HepG2 (cell line): ENCODE measurements around the gene ZNF556. TPM values are rescaled to one million over a fixed set of nuclear protein-coding genes. Genes with fewer than 3 reads are reported as not detected.

Source experiments
- XBP1 ChIP-seq: sonication (generic); formaldehyde crosslinking; IDR thresholded peaks from 2 replicates; pipeline ENCODE4 v1.5.0; 2020; ENCODE audit warnings: missing genetic modification reagents
- ZNF136 ChIP-seq: sonication (generic); formaldehyde crosslinking; IDR thresholded peaks from 2 replicates; pipeline ENCODE4 v1.8.1; 2022; ENCODE audit warnings: low read depth, mild to moderate bottlenecking, moderate library complexity, missing genetic modification reagents
- ZNF547 ChIP-seq: sonication (generic); formaldehyde crosslinking; IDR thresholded peaks from 2 replicates; pipeline ENCODE4 v1.5.1; 2020; ENCODE audit warnings: mild to moderate bottlenecking, missing genetic modification reagents
- polyA plus RNA-seq, 8 experiments: library from polyadenylated mRNA; depleted of rRNA in 3 of 8; stranded (reverse) in 7 of 8; unstranded in 1 of 8; fragments of >200 nt; fragmentation: Illumina TruSeq in 4 of 8; extraction: Trizol in 4 of 8; gene quantifications; 2 replicates each; pipeline versions ENCODE4 v1.2.1 to v1.2.3, GENCODE V29; 2011 to 2016; ENCODE audit warnings: low read depth in 4 of 8, missing spikeins in 1 of 8, mixed read lengths in 1 of 8; ENCODE audit not compliant: insufficient read depth in 1 of 8
- total RNA-seq, 5 experiments: library from RNA; depleted of rRNA; stranded (reverse); fragments of >200 nt; fragmentation: Illumina TruSeq; extraction: Trizol; gene quantifications; 2 replicates each; pipeline ENCODE4 v1.2.3, GENCODE V29; 2016; ENCODE audit warnings: low read depth in 1 of 5
- TF ChIP-seq, protein P1 (sequence below): sonication (generic); formaldehyde crosslinking; IDR thresholded peaks from 2 replicates; pipeline ENCODE4 v1.5.1; 2020; ENCODE audit warnings: mild to moderate bottlenecking, missing genetic modification reagents, borderline replicate concordance
- TF ChIP-seq, protein P2 (sequence below), 2 experiments: IDR thresholded peaks; 2 replicates each; pipeline ENCODE4 v1.6.1; 2011 to 2012; ENCODE audit warnings: low read length in 2 of 2, borderline replicate concordance in 1 of 2, low read depth in 1 of 2, mild to moderate bottlenecking in 1 of 2, moderate library complexity in 1 of 2
- TF ChIP-seq, protein P3 (sequence below): fragments of 450-650 bp; IDR thresholded peaks from 2 replicates; pipeline ENCODE4 v1.6.1; 2017
- TF ChIP-seq, protein P4 (sequence below): sonication (generic); formaldehyde crosslinking; IDR thresholded peaks from 2 replicates; pipeline ENCODE4 v1.5.1; 2020; ENCODE audit warnings: missing genetic modification reagents, mild to moderate bottlenecking, borderline replicate concordance
- TF ChIP-seq, protein P5 (sequence below): sonication (generic); formaldehyde crosslinking; IDR thresholded peaks from one replicate; pipeline ENCODE4 v1.5.1; 2020; ENCODE audit warnings: mild to moderate bottlenecking, missing genetic modification reagents; ENCODE audit errors: not compliant biosample characterization

Gene ZNF556
- total and polyA plus RNA-seq, 2 of the 13 experiments (the other 11 are each of a cell fraction or from before 2014, with no cell fraction given): 4.2 to 28.6 TPM

DNA sequence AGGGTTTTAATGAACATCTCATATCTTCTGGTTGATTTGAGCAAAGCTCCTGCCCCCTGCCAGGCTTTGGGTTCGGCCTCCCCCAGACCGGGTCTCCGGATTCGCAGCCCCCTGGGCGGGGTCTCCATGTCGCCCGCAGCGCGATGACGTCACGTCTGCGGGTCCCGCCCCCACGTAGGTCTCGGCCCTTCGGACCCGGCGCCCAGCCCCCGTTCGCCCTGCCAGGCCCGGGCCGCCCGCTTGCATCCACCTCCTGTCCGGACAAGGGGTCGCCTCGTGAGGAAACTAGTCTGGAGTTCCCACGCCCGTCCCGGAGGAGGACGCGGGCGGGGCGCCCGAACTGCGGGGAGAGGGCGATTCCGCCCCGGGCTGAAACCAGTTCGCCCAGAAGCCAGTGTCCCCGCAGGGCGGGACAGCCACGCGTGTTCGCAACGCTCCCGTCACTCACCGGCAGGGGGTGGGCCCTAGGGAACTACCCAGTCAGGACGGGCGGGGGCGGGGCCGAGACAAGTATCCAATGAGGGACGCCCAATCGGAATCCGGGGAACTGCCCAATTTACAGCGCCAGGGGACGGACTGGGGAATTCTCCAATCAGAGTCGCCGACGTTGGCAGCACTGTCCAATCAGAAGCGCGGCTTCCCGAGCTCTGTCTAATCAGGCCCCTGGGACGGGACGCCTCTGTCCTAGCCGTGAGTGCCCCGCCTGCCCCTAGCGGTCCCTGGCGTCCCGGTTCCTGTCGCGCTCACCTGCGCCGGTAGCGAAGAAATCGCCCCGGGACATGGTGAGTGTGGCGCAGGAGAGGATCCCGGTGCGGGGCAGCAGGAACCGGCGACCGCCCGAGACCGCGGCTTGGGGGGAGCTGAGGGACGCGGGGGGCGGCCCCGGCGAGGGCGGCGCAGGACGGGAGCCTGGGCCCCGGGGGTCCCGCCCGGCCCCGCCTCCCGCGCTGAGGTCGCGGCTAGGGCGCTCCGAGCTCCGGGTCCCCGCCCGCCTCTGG, 26.0 kb upstream of the ZNF556 start, which contains the start of gene ZNF555 (continued):
- TF ChIP-seq, protein P1, sequence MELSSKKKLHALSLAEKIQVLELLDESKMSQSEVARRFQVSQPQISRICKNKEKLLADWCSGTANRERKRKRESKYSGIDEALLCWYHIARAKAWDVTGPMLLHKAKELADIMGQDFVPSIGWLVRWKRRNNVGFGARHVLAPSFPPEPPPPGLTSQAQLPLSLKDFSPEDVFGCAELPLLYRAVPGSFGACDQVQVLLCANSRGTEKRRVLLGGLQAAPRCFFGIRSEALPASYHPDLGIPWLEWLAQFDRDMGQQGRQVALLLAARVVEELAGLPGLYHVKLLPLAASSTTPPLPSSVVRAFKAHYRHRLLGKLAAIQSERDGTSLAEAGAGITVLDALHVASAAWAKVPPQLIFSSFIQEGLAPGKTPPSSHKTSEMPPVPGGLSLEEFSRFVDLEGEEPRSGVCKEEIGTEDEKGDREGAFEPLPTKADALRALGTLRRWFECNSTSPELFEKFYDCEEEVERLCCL (CRISPR knock-in tag): 0 out of 2 replicates have a peak, but pooled peaks have one; percentile 53
- TF ChIP-seq, protein P2, sequence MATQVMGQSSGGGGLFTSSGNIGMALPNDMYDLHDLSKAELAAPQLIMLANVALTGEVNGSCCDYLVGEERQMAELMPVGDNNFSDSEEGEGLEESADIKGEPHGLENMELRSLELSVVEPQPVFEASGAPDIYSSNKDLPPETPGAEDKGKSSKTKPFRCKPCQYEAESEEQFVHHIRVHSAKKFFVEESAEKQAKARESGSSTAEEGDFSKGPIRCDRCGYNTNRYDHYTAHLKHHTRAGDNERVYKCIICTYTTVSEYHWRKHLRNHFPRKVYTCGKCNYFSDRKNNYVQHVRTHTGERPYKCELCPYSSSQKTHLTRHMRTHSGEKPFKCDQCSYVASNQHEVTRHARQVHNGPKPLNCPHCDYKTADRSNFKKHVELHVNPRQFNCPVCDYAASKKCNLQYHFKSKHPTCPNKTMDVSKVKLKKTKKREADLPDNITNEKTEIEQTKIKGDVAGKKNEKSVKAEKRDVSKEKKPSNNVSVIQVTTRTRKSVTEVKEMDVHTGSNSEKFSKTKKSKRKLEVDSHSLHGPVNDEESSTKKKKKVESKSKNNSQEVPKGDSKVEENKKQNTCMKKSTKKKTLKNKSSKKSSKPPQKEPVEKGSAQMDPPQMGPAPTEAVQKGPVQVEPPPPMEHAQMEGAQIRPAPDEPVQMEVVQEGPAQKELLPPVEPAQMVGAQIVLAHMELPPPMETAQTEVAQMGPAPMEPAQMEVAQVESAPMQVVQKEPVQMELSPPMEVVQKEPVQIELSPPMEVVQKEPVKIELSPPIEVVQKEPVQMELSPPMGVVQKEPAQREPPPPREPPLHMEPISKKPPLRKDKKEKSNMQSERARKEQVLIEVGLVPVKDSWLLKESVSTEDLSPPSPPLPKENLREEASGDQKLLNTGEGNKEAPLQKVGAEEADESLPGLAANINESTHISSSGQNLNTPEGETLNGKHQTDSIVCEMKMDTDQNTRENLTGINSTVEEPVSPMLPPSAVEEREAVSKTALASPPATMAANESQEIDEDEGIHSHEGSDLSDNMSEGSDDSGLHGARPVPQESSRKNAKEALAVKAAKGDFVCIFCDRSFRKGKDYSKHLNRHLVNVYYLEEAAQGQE (IDR thresholded peaks at IDR 0.05; ENCODE audit: borderline replicate concordance in 1 of 2, low read depth in 1 of 2, low read length in 2 of 2): 0 out of 4 replicates have a peak, but pooled peaks of 1 of the 2 experiments have one; percentile 13
- TF ChIP-seq, protein P3, sequence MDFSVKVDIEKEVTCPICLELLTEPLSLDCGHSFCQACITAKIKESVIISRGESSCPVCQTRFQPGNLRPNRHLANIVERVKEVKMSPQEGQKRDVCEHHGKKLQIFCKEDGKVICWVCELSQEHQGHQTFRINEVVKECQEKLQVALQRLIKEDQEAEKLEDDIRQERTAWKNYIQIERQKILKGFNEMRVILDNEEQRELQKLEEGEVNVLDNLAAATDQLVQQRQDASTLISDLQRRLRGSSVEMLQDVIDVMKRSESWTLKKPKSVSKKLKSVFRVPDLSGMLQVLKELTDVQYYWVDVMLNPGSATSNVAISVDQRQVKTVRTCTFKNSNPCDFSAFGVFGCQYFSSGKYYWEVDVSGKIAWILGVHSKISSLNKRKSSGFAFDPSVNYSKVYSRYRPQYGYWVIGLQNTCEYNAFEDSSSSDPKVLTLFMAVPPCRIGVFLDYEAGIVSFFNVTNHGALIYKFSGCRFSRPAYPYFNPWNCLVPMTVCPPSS: no peak
- TF ChIP-seq ZNF136 (CRISPR knock-in tag) (0 out of 2 replicates have a peak, but pooled peaks have one; percentile 57), XBP1 (CRISPR knock-in tag) (0 out of 2 replicates have a peak, but pooled peaks have one; percentile 55), ZNF547 (CRISPR knock-in tag) (peak; percentile 59)
- TF ChIP-seq, protein P4, sequence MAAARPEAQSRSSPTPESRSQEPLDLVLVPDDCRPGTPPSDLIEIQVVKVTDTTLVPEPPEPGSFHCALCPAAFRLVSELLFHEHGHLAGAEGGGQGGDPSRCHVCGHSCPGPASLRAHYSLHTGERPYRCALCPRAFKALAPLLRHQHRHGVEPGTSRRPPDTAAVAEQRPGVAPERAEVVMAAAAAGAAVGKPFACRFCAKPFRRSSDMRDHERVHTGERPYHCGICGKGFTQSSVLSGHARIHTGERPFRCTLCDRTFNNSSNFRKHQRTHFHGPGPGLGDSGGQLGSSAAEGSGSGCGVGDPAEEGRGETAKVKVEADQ (CRISPR knock-in tag): 0 out of 2 replicates have a peak, but pooled peaks have one; percentile 61
- TF ChIP-seq, protein P5, sequence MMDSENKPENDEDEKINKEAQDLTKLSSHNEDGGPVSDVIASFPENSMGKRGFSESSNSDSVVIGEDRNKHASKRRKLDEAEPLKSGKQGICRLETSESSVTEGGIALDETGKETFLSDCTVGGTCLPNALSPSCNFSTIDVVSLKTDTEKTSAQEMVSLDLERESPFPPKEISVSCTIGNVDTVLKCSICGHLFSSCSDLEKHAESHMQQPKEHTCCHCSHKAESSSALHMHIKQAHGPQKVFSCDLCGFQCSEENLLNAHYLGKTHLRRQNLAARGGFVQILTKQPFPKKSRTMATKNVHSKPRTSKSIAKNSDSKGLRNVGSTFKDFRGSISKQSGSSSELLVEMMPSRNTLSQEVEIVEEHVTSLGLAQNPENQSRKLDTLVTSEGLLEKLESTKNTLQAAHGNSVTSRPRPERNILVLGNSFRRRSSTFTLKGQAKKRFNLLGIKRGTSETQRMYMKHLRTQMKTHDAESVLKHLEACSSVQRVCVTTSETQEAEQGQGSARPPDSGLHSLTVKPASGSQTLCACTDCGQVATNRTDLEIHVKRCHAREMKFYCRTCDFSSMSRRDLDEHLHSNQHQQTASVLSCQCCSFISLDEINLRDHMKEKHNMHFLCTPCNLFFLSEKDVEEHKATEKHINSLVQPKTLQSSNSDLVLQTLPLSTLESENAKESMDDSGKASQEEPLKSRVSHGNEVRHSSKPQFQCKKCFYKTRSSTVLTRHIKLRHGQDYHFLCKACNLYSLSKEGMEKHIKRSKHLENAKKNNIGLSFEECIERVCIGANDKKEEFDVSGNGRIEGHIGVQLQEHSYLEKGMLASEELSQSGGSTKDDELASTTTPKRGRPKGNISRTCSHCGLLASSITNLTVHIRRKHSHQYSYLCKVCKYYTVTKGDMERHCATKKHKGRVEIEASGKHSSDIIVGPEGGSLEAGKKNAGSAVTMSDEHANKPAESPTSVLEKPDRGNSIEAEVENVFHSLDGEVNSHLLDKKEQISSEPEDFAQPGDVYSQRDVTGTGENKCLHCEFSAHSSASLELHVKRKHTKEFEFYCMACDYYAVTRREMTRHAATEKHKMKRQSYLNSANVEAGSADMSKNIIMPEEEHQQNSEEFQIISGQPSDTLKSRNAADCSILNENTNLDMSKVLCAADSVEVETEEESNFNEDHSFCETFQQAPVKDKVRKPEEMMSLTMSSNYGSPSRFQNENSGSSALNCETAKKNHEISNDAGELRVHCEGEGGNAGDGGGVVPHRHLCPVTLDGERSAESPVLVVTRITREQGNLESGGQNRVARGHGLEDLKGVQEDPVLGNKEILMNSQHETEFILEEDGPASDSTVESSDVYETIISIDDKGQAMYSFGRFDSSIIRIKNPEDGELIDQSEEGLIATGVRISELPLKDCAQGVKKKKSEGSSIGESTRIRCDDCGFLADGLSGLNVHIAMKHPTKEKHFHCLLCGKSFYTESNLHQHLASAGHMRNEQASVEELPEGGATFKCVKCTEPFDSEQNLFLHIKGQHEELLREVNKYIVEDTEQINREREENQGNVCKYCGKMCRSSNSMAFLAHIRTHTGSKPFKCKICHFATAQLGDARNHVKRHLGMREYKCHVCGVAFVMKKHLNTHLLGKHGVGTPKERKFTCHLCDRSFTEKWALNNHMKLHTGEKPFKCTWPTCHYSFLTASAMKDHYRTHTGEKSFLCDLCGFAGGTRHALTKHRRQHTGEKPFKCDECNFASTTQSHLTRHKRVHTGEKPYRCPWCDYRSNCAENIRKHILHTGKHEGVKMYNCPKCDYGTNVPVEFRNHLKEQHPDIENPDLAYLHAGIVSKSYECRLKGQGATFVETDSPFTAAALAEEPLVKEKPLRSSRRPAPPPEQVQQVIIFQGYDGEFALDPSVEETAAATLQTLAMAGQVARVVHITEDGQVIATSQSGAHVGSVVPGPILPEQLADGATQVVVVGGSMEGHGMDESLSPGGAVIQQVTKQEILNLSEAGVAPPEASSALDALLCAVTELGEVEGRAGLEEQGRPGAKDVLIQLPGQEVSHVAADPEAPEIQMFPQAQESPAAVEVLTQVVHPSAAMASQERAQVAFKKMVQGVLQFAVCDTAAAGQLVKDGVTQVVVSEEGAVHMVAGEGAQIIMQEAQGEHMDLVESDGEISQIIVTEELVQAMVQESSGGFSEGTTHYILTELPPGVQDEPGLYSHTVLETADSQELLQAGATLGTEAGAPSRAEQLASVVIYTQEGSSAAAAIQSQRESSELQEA: peak; percentile 93
